DMS53 (cell line): ENCODE data around the gene TCP1.
"Not testable (repeated sequence)": the region's sequence is repeated elsewhere in the genome, so short reads cannot be mapped to it uniquely, and the experiment has no call there.

Source experiments
- DNase-seq: peaks from one replicate; lab custom pipeline; 2025; lab: John Stamatoyannopoulos, UW

TCP1 gene

GRCh38 chr6:159816775-159817174, 27.4 kb upstream of the TCP1 start:
- DNase-seq = not testable (repeated sequence)

- DNase-seq = no peak
Observed at GRCh38 chr6:159815410-159815809, 26.0 kb upstream of the TCP1 start.

GRCh38 chr6:159813781-159814180, 24.4 kb upstream of the TCP1 start:
- no peak for DNase-seq

GRCh38 chr6:159809149-159809548, 19.7 kb upstream of the TCP1 start:
- DNase-seq = no peak

- no peak for DNase-seq
Observed at GRCh38 chr6:159808647-159809046, 19.2 kb upstream of the TCP1 start.

- DNase-seq = no peak
Observed at GRCh38 chr6:159807150-159807858, 17.9 kb upstream of the TCP1 start.

GRCh38 chr6:159806021-159806458, 16.6 kb upstream of the TCP1 start:
- no peak for DNase-seq

GRCh38 chr6:159805440-159806020, 16.1 kb upstream of the TCP1 start:
- DNase-seq = no peak

GRCh38 chr6:159804504-159804903, 15.1 kb upstream of the TCP1 start:
- DNase-seq = no peak

- DNase-seq = no peak
Observed at GRCh38 chr6:159801935-159802334, 12.5 kb upstream of the TCP1 start.

- no peak for DNase-seq
Observed at GRCh38 chr6:159800141-159800865, 10.9 kb upstream of the TCP1 start, which contains the start of gene PNLDC1. Gene PNLDC1, plus strand, starts transcription at chr6:159800276. Its CDS starts 32 bp downstream, at chr6:159800308.

- DNase-seq = no peak
Observed at GRCh38 chr6:159797554-159797953, 8.2 kb upstream of the TCP1 start.

GRCh38 chr6:159794976-159795375, 5.6 kb upstream of the TCP1 start:
- not testable (repeated sequence) for DNase-seq

- DNase-seq = peak; percentile 40
Observed at GRCh38 chr6:159790956-159791598, 1.7 kb upstream of the TCP1 start.

- DNase-seq = peak; percentile 96
Observed at GRCh38 chr6:159790149-159790955, 950 bp upstream of the TCP1 start, which contains the start of gene MRPL18. Gene MRPL18, plus strand, starts transcription at chr6:159790467. Its CDS starts 121 bp downstream, at chr6:159790588.

GRCh38 chr6:159788753-159789376, 537 bp downstream of the TCP1 start:
- peak; percentile 64 for DNase-seq

GRCh38 chr6:159788276-159788675, 1.1 kb downstream of the TCP1 start:
- no peak for DNase-seq

GRCh38 chr6:159778542-159779103, 10.8 kb downstream of the TCP1 start:
- DNase-seq = no peak

- no peak for DNase-seq
Observed at GRCh38 chr6:159778131-159778530, 11.3 kb downstream of the TCP1 start.

GRCh38 chr6:159777240-159777904, 12.0 kb downstream of the TCP1 start:
- no peak for DNase-seq
